HEK293T (cell line): ENCODE data around the gene ZNF343.
A peak's percentile ranks its signal among the peaks of the same experiment; 100 is the strongest.
"Not testable (repeated sequence)": the region's sequence is repeated elsewhere in the genome, so short reads cannot be mapped to it uniquely, and the experiment has no call there.

Source experiments
- CTCF ChIA-PET: fragments of 350-600 bp; formaldehyde crosslinking; extraction: SDS; loops from one replicate; lab custom pipeline; 2021; ENCODE audit warnings: antibody characterized with exemption, inconsistent platforms; lab: Yijun Ruan, JAX
- POLR2A ChIA-PET: fragments of 350-600 bp; formaldehyde crosslinking; extraction: SDS; loops from one replicate; lab custom pipeline; 2020; ENCODE audit warnings: antibody characterized with exemption, inconsistent platforms; lab: Yijun Ruan, JAX
- DNase-seq: peaks from one replicate; pipeline ENCODE4 v3.0.0; 2012; ENCODE audit warnings: mixed read lengths; ENCODE audit errors: extremely low spot score
- ARNT ChIP-seq: fragments of 450-650 bp; IDR thresholded peaks from 2 replicates; pipeline ENCODE4 v1.6.1; 2017; ENCODE audit warnings: mild to moderate bottlenecking
- BHLHE40 ChIP-seq: fragments of 450-650 bp; IDR thresholded peaks from 2 replicates; pipeline ENCODE4 v1.6.1; 2016; ENCODE audit warnings: mild to moderate bottlenecking, moderate library complexity, borderline replicate concordance
- CTBP1 ChIP-seq: fragments of 450-650 bp; IDR thresholded peaks from 2 replicates; pipeline ENCODE4 v1.6.1; 2016; ENCODE audit warnings: borderline replicate concordance
- ELF4 ChIP-seq: fragments of 450-650 bp; IDR thresholded peaks from 2 replicates; pipeline ENCODE4 v1.6.1; 2017; ENCODE audit warnings: antibody characterized with exemption
- FOXA1 ChIP-seq: fragments of 450-650 bp; IDR thresholded peaks from 2 replicates; pipeline ENCODE4 v1.6.1; 2016; ENCODE audit warnings: mild to moderate bottlenecking
- FOXK2 ChIP-seq: fragments of 450-650 bp; IDR thresholded peaks from 2 replicates; pipeline ENCODE4 v1.6.1; 2016; ENCODE audit warnings: mild to moderate bottlenecking
- FOXM1 ChIP-seq: fragments of 450-650 bp; IDR thresholded peaks from 2 replicates; pipeline ENCODE4 v1.6.1; 2017; ENCODE audit warnings: mild to moderate bottlenecking, borderline replicate concordance
- HDGF ChIP-seq: fragments of 450-650 bp; IDR thresholded peaks from 2 replicates; pipeline ENCODE4 v1.6.1; 2017; ENCODE audit warnings: antibody characterized with exemption, borderline replicate concordance
- L3MBTL2 ChIP-seq: fragments of 450-650 bp; conservative IDR thresholded peaks from 2 replicates; pipeline ENCODE4 v1.6.1; 2016; ENCODE audit warnings: mild to moderate bottlenecking
- LEF1 ChIP-seq: fragments of 450-650 bp; IDR thresholded peaks from 2 replicates; pipeline ENCODE4 v1.6.1; 2017; ENCODE audit warnings: mild to moderate bottlenecking, borderline replicate concordance
- NFRKB ChIP-seq: fragments of 450-650 bp; IDR thresholded peaks from 2 replicates; pipeline ENCODE4 v1.6.1; 2016; ENCODE audit warnings: mild to moderate bottlenecking, moderate library complexity
- PKNOX1 ChIP-seq: fragments of 450-650 bp; IDR thresholded peaks from 2 replicates; pipeline ENCODE4 v1.6.1; 2016
- SP1 ChIP-seq: fragments of 450-650 bp; IDR thresholded peaks from 2 replicates; pipeline ENCODE4 v1.6.1; 2017
- SUZ12 ChIP-seq: fragments of 450-650 bp; IDR thresholded peaks from 2 replicates; pipeline ENCODE4 v1.6.1; 2016; ENCODE audit warnings: mild to moderate bottlenecking
- TARDBP ChIP-seq: fragments of 450-650 bp; IDR thresholded peaks from 2 replicates; pipeline ENCODE4 v1.6.1; 2016
- ZNF384 ChIP-seq: fragments of 450-650 bp; IDR thresholded peaks from 2 replicates; pipeline ENCODE4 v1.6.1; 2016

Gene ZNF343

GRCh38 chr20:2515203-2515602 lies 6.5 kb upstream of the ZNF343 start:
- POLR2A ChIA-PET: no interaction called here
- DNase-seq: no peak
- CTCF ChIA-PET: no interaction called here

GRCh38 chr20:2509794-2510193 lies 1.1 kb upstream of the ZNF343 start:
- ChIA-PET POLR2A (interaction anchor here (0.7 to 3.4 kb wide), 4 partner anchors 10 to 144 kb away, joined by 3 to 21 read pairs (median 8); partner anchors contain the start of gene SNRPB), CTCF (interaction anchor here (1.7 to 4.0 kb wide), 2 partner anchors 12 to 142 kb away, joined by 3 to 12 read pairs; no protein-coding TSS in a partner anchor)
- DNase-seq: no peak

More at GRCh38 chr20:2515203-2515602, 6.5 kb upstream of the ZNF343 start:
- TF ChIP-seq TARDBP (no peak), SP1 (no peak), FOXK2 (no peak), FOXM1 (no peak), HDGF (no peak), ZNF384 (no peak), FOXA1 (no peak), LEF1 (no peak)

GRCh38 chr20:2509468-2509781 lies 710 bp upstream of the ZNF343 start:
- POLR2A ChIA-PET: interaction anchor here (0.7 to 3.4 kb wide), 4 partner anchors 9 to 144 kb away, joined by 3 to 21 read pairs (median 8); partner anchors contain the start of gene SNRPB
- no peak for DNase-seq
- CTCF ChIA-PET: interaction anchor here (1.7 to 4.0 kb wide), 2 partner anchors 13 to 142 kb away, joined by 3 to 12 read pairs; no protein-coding TSS in a partner anchor
- TF ChIP-seq L3MBTL2 (0 out of 2 replicates have a peak, but pooled peaks have one; percentile 70), HDGF (no peak)

More at GRCh38 chr20:2509794-2510193, 1.1 kb upstream of the ZNF343 start:
- TF ChIP-seq ZNF384: no peak
- no peak for TF ChIP-seq NFRKB
- no peak for TF ChIP-seq TARDBP
- no peak for TF ChIP-seq SUZ12
- no peak for TF ChIP-seq ARNT
- TF ChIP-seq L3MBTL2: no peak
- TF ChIP-seq LEF1: no peak

- CTCF ChIA-PET: interaction anchor here (1.7 to 4.0 kb wide), 2 partner anchors 14 to 143 kb away, joined by 3 to 12 read pairs; no protein-coding TSS in a partner anchor
- TF ChIP-seq FOXA1: no peak
- no peak for TF ChIP-seq ZNF384
- no peak for TF ChIP-seq NFRKB
- no peak for TF ChIP-seq L3MBTL2
- TF ChIP-seq TARDBP: no peak
- no peak for TF ChIP-seq SUZ12
- TF ChIP-seq FOXK2: no peak
- no peak for TF ChIP-seq SP1
- TF ChIP-seq HDGF: no peak
- TF ChIP-seq ARNT: no peak
- no peak for TF ChIP-seq FOXM1
- TF ChIP-seq LEF1: no peak
- no peak for TF ChIP-seq BHLHE40
- TF ChIP-seq ELF4: no peak
- TF ChIP-seq CTBP1: no peak
- no peak for TF ChIP-seq PKNOX1
Observed at GRCh38 chr20:2507875-2508630, 662 bp downstream of the ZNF343 start.

GRCh38 chr20:2507464-2507863 lies 1.3 kb downstream of the ZNF343 start:
- no peak for DNase-seq
- ChIA-PET CTCF (interaction anchor here (4.0 kb wide), 1 partner anchor 15 kb away, joined by 12 read pairs; no protein-coding TSS in a partner anchor), POLR2A (interaction anchor here (0.8 to 3.4 kb wide), 6 partner anchors 14 to 151 kb away, joined by 3 to 21 read pairs (median 6); partner anchors contain the start of gene SNRPB)
- TF ChIP-seq SUZ12 (no peak), NFRKB (no peak), L3MBTL2 (no peak), FOXK2 (no peak), CTBP1 (no peak), SP1 (no peak), FOXM1 (no peak), HDGF (no peak), FOXA1 (no peak), LEF1 (no peak), PKNOX1 (no peak), ARNT (no peak), TARDBP (no peak), BHLHE40 (no peak), ZNF384 (no peak), ELF4 (no peak)

More at GRCh38 chr20:2507875-2508630, 662 bp downstream of the ZNF343 start:
- DNase-seq: peak; percentile 17
- POLR2A ChIA-PET: interaction anchor here (0.8 to 3.4 kb wide), 6 partner anchors 14 to 151 kb away, joined by 3 to 21 read pairs (median 6); partner anchors contain the start of gene SNRPB

- CTCF ChIA-PET, DNase-seq, POLR2A ChIA-PET: not testable (repeated sequence)
Observed at GRCh38 chr20:2506426-2506825, 2.3 kb downstream of the ZNF343 start.

GRCh38 chr20:2504803-2505202 lies 3.9 kb downstream of the ZNF343 start:
- CTCF ChIA-PET, DNase-seq, POLR2A ChIA-PET: not testable (repeated sequence)

- CTCF ChIA-PET, POLR2A ChIA-PET, DNase-seq: not testable (repeated sequence)
Observed at GRCh38 chr20:2502808-2503384, 5.8 kb downstream of the ZNF343 start.
